ENCODE data around the gene DDX20.

Gene DDX20

GRCh38 chr1:111754984-111755330 lies 744 bp upstream of the DDX20 start:
- in situ Hi-C loops (cut with MboI; ENCODE audit: low sequenced_read_pairs, unreplicated experiment): loop anchor here (5.0 kb wide), 1 partner anchor 528 kb away; the partner anchor contains the start of gene CHI3L2
- TF ChIP-seq, protein P1, sequence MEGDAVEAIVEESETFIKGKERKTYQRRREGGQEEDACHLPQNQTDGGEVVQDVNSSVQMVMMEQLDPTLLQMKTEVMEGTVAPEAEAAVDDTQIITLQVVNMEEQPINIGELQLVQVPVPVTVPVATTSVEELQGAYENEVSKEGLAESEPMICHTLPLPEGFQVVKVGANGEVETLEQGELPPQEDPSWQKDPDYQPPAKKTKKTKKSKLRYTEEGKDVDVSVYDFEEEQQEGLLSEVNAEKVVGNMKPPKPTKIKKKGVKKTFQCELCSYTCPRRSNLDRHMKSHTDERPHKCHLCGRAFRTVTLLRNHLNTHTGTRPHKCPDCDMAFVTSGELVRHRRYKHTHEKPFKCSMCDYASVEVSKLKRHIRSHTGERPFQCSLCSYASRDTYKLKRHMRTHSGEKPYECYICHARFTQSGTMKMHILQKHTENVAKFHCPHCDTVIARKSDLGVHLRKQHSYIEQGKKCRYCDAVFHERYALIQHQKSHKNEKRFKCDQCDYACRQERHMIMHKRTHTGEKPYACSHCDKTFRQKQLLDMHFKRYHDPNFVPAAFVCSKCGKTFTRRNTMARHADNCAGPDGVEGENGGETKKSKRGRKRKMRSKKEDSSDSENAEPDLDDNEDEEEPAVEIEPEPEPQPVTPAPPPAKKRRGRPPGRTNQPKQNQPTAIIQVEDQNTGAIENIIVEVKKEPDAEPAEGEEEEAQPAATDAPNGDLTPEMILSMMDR (IDR thresholded peaks at IDR 0.05; ENCODE audit: borderline replicate concordance, control extremely low read depth, extremely low read depth, insufficient read depth, missing control alignments): no peak
- no peak for DNase-seq (ENCODE audit: low spot score)

- TF ChIP-seq, protein P1 (IDR thresholded peaks at IDR 0.05; ENCODE audit: borderline replicate concordance, control extremely low read depth, extremely low read depth, insufficient read depth, missing control alignments): no peak
- in situ Hi-C loops (cut with MboI; ENCODE audit: low sequenced_read_pairs, unreplicated experiment): loop anchor here (5.0 kb wide), 1 partner anchor 529 kb away; the partner anchor contains the start of gene CHI3L2
- DNase-seq (ENCODE audit: low spot score): no peak
Observed at GRCh38 chr1:111756124-111756513, 418 bp downstream of the DDX20 start.

DNA sequence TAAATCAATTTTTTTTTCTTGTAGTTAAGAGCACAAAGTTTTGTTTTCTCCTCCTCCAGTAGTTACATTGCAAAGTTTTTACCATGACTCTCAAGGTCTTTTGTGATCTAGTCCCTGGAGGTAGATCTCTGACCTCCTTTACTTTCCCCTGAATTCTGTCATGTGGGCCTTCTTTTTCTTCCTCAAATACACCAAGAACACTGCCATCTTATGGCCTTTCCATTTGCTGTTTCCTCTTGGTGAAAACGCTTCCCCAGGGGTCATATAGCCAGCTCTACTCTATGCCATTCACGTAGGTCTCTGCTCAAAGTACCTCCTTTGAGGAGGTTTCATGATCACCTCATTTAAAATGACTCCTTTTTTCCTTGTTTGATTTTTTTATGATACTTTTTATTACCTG lies 2.7 kb downstream of the DDX20 start:
- in situ Hi-C loops (cut with MboI; ENCODE audit: low sequenced_read_pairs, unreplicated experiment): loop anchor here (5.0 kb wide), 1 partner anchor 531 kb away; the partner anchor contains the start of gene CHI3L2
- no peak for DNase-seq (ENCODE audit: low spot score)
- TF ChIP-seq, protein P1 (IDR thresholded peaks at IDR 0.05; ENCODE audit: borderline replicate concordance, control extremely low read depth, extremely low read depth, insufficient read depth, missing control alignments): no peak

DNA sequence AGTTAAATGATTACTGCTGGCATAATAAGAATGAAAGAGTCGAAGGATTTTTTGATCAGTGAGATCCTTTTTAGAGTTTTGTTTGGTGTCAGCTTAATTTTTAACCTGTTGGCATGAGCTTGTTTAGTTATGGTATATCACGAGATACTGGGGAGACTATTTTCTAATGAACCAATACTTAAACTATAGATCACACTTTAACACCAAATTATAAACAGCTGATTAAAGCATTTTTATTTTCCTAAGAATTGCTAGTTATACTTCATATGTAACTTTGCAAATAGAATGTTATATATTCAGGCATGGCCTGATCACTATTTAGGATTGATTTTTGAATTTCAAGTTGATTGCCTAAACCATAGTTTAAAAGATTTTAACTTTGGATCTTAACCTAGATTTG lies 6.0 kb downstream of the DDX20 start:
- no peak for DNase-seq (ENCODE audit: low spot score)
- TF ChIP-seq, protein P1 (IDR thresholded peaks at IDR 0.05; ENCODE audit: borderline replicate concordance, control extremely low read depth, extremely low read depth, insufficient read depth, missing control alignments): no peak
- in situ Hi-C loops (cut with MboI; ENCODE audit: low sequenced_read_pairs, unreplicated experiment): no loop called here

- TF ChIP-seq, protein P1 (IDR thresholded peaks at IDR 0.05; ENCODE audit: borderline replicate concordance, control extremely low read depth, extremely low read depth, insufficient read depth, missing control alignments): no peak
- in situ Hi-C loops (cut with MboI; ENCODE audit: low sequenced_read_pairs, unreplicated experiment): no loop called here
- DNase-seq (ENCODE audit: low spot score): no peak
Observed at GRCh38 chr1:111762332-111762731, 6.6 kb downstream of the DDX20 start.

GRCh38 chr1:111768023-111768422 lies 12.3 kb downstream of the DDX20 start:
- TF ChIP-seq, protein P1 (IDR thresholded peaks at IDR 0.05; ENCODE audit: borderline replicate concordance, control extremely low read depth, extremely low read depth, insufficient read depth, missing control alignments): no peak
- in situ Hi-C loops (cut with MboI; ENCODE audit: low sequenced_read_pairs, unreplicated experiment): no loop called here
- DNase-seq (ENCODE audit: low spot score): no peak

- no peak for DNase-seq (ENCODE audit: low spot score)
- in situ Hi-C loops (cut with MboI; ENCODE audit: low sequenced_read_pairs, unreplicated experiment): no loop called here
- TF ChIP-seq, protein P1 (IDR thresholded peaks at IDR 0.05; ENCODE audit: borderline replicate concordance, control extremely low read depth, extremely low read depth, insufficient read depth, missing control alignments): no peak
Observed at GRCh38 chr1:111768625-111769024, 12.9 kb downstream of the DDX20 start.

Data from GM13976 (cell line).